GM19397 (cell line): ENCODE results near the gene REXO4.

ENCODE experiments used
- ATAC-seq: cut with Tn5 transposase; IDR thresholded peaks from one replicate; pipeline ENCODE4 v1.9.1; 2021; ENCODE audit warnings: mild to moderate bottlenecking, moderate library complexity; ENCODE audit not compliant: unreplicated experiment

The REXO4 gene, protein sequence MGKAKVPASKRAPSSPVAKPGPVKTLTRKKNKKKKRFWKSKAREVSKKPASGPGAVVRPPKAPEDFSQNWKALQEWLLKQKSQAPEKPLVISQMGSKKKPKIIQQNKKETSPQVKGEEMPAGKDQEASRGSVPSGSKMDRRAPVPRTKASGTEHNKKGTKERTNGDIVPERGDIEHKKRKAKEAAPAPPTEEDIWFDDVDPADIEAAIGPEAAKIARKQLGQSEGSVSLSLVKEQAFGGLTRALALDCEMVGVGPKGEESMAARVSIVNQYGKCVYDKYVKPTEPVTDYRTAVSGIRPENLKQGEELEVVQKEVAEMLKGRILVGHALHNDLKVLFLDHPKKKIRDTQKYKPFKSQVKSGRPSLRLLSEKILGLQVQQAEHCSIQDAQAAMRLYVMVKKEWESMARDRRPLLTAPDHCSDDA

DNA sequence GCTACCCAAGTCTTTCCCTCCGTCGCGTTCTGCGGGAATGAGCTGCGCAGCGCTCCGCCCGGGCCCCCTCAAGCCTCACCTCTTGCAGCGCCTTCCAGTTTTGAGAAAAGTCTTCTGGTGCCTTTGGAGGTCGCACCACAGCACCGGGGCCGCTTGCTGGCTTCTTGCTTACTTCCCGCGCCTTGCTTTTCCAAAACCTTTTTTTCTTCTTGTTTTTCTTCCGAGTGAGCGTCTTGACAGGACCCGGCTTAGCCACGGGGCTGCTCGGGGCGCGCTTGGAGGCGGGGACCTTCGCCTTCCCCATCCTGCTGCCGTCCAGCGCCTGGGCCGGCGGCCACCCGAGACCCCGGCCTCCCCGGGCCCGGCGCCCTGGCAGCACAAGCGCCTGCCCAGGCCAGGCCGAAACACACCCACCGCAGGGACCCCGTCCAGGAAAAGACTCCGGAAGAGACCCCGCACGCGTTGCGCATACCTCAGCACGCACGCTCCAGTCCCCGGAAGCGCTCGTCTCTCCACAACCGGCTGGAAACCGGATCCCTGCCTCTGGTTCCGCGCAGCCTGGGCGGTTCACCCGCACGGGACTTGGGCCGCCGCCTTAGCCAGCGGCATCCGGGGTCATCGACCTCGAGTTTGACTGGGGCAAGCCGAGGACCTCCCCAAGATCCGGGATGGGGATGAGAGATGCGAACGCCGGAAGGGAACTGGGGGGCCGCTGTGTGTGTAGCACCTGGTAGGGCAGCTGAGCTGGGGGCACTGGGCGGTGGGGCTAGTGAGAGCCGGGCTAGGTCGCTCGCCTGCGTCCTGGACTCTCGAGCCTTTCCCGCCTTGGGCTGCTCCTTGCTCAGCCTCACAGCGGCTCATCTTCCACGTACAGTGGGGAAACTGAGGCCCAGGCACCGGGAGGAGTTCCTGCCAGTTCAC, at the start of gene REXO4:
TSS of gene REXO4 (minus strand) at position 470 of the 921 bp plus-strand sequence. CDS start at position 304, 166 bp downstream.
- peak; percentile 76 for ATAC-seq

DNA sequence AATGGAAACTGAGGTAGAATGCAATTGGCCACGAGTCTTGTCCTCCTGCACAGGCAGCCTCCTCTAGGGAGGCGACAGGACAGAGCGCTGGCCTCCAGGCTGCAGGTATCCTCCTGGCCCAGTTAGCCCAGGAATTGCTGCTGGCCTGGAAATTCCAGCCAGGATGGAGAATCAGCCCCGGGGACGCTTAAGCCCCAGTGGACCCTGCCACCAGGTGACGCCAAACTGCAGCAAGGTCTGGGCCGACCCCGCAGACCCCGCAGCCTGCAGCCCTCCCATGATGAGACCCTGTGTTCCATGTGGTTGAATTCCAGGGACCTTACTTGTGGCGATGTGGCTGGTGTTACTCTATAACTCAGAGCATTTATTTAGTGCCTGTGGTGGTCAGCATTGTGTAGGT, 49.3 kb upstream of the REXO4 start:
- ATAC-seq: no peak

DNA sequence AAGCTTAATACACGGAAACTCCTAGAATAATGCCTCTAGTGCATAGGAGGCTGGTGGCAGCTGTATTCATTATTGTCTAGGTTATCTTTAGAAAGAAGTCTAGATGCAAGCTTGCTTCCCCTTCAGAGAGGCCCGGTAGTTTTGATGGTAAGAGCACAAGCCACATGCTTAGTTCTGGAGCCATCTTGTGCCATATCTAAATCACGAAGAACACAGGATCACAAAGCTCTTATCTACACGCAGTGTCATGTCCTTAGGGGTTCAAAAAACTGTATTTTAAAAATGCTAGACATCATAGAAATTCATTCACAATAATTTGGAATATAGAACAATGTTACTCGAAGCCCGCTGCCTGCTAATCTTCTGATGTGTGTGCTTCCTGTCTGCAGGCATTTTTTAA, 48.2 kb upstream of the REXO4 start:
- ATAC-seq: no peak

DNA sequence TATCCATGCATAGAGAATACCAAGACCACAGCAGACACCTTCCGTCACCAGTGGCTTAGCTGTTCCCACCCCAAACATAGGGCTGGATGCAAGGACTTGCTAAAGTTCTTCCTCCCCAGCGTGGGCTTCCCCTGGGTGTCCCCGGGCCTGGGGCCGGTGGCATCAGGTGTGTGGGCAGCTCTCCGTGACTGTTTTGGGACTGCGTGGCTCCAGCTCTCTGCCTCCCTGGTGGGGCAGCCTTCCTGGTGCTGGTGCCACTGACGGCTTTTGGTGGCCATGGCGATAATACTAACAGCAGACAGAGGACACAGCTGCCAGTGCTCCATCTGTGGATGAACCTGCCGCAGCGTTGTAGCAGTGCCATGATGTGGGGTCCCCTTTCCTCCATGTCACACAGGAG, 46.8 kb upstream of the REXO4 start:
- ATAC-seq: no peak

DNA sequence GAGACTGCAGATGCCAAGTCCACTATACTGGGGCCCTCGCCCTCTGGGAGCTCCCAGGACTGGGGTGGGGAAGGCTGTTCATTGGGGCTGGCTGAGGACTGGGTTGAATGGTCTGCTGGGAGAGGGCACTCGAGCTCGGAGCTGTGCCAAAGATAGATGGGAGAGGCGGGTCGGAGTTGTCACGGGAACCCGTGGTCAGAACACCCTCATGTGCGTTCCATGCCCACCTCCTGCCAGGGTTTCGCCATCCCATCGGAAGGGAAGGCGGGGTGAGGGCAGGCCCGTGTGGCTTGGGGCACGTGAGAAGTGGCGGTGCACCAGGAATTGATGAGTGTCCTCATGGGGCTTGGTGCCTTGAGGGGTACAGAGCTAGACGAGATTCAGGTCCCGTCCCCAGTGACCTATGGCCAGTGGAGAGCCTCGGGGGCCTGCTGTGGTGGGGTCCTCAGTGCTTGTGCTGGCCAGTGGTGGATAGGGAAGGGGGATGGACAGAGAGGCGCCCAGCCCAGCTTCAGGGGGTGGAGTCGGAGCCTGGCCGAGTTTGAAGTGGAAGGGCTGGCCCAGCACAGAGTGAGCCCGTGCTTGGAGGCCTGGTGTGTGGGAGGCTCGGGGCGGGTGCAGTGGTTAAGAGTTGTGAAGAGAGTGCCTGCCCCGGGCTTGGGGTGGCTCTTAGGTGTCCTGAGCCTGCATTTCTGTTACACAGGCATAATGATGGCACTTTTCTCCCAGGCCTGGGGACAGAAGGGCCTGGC, 46.2 kb upstream of the REXO4 start:
- ATAC-seq: no peak

DNA sequence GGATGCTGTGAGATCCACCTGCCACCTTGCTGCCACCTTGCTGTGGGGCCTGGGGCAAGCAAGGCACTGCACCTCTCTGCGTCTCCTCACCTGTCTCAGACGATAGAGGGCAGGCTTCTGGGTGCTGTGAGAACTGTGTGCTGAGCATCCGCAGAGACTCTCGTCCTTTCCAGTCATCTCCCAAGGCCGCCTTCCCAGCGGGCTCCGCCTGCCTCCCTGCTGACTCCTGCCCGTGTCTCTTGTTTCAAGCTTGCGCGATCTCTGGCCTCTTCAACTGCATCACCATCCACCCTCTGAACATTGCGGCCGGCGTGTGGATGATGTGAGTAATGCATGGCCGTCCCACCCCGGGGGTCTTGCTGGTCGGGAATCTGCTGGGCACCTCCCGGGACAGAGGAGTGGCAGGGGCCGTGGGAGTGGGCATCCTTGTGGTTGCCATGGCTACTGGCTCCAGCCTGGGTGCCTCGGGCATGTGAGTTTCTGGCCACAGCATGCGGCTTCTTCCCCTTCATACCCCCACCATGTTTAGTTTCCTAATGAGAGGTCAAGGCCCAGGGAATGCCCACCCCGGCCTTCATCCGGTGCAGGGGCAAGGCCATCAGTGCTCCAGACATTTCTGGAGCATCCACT, 45.5 kb upstream of the REXO4 start:
- no peak for ATAC-seq

DNA sequence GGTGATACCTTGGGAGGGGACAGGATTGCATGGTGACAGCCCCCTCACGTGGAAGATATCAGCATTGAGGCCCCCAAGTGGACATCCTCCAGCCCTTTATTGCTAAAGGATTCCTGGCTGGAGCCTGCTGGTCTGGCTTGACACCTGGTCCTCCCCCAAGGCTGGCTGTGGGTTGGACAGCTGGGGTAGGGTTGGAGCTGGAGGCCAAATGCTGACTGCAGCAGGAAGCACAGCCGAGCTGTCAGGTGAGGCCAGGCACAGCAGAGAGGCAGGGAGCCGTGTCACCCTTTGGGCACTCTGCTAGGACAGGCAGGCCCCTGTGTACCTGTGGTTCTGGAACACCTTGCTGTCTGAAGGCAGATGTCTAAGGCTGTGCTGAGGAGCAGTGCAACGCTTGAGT, 44.2 kb upstream of the REXO4 start:
- no peak for ATAC-seq

DNA sequence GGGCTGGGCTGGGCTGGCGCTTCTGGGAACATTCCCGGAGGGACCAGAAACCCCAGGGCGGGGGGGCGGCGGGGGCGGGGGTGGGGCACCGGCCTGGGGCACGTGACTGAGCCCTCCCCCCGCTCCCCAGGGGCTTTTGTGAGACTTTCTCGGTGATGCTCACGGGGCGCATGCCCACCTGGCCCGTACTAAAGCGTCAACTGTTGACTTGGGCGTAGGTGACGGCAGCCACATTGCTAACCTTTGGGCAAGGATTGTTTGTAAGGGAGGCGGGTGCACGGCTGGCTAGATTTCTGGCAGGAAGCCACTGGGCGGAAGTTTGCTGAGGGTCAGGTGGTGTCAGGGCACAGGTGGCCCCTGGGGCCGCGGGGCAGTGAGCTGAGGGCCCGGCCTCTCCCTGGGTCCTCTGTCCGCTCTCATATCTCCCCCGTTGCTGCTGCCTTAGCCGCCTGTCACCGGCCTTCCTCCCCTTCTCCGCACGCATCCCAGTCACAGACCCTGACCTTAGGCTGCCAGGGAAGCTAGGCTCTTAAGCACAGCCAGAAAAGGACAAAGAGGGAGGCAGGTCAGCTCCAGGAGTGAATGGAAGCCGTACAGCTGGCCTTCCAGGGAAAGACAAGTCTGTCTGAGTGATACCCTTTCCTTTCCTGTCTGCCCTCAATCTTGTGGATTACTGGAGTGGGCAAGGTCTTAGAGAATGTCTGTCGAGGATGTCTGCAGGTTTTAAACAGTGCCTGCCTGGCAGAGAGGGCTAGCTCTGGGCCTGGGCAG, 42.8 kb upstream of the REXO4 start:
- peak; percentile 28 for ATAC-seq

DNA sequence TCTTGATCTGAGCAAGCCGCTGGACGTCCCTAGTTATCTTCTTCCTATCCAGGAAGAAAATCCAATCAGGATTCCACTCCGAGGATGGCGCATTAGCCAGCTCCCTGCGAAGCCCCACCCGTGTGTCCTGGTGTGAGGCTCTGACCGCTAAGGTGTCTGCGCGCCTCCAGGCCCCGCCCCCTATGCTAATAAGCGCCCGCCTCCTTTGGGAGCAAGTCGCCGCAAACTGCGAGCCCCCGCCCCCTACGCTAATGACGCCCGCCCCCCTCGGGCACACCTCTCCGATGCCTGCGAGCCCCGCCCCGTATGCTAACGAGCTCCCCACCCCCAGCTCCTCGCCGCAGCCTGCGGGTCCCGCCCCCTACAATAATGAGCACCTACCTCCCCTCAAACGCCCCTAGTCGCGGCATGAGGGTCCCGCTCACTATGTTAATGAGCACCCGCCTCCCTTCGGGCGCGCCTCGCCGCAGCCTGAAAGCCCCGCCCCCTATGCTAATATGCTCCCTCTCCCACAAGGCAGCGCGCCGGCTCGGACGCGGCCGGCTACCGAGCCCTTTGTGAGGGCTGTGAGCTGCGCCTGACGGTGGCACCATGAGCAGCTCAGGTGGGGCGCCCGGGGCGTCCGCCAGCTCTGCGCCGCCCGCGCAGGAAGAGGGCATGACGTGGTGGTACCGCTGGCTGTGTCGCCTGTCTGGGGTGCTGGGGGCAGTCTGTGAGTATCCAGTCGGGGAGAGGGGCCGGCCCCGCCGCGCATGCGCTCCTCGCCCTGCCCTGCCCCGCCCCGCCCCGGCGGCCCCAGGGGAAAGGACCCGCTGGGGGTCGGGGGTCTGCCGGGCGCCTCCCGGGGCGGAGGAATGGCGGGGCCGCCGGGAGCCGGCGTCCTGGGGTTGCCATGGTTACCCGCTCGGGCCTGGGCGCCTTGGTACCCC, 41.9 kb upstream of the REXO4 start, which contains the start of gene CACFD1:
TSS of gene CACFD1 (plus strand) at position 503 of the 929 bp plus-strand sequence. CDS start at position 592, 89 bp downstream.
- peak; percentile 73 for ATAC-seq

DNA sequence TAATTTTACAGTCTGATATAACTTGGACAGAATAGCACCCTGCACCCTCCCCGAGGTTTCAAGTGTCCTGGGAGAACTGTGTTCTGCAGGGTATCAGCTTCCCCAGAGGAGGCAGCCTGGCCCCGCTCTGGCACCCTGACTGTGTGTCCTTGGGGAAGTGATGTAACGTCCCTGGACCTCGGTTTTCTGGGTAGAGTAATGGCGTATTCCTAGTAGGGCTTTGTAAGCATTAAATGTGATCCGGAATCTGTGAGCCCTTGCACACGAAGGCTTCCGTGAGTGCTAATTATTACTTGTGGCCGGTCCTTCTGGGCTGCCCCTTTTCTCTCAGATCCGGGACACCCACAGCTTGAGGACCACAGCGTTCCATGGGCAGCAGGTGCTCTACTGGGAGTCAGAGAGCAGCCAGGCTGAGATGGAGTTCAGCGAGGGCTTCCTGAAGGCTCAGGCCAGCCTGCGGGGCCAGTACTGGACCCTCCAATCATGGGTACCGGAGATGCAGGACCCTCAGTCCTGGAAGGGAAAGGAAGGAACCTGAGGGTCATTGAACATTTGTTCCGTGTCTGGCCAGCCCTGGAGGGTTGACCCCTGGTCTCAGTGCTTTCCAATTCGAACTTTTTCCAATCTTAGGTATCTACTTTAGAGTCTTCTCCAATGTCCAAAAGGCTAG, 41.0 kb upstream of the REXO4 start:
- ATAC-seq: no peak

DNA sequence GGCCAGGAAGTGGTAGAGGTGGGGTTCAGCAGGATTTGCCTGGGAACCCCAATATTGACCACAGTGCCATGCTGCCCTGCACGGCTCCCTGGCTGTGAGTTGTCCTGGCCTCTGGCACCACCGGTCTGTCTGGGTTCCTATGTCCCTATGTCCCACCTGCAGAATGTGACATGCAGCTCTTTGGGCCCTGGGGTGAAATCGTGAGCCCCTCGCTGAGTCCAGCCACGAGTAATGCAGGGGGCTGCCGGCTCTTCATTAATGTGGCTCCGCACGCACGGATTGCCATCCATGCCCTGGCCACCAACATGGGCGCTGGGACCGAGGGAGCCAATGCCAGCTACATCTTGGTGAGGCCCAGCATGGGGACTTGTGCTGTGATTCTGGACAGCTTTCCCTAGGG, 39.9 kb upstream of the REXO4 start:
- ATAC-seq: no peak

DNA sequence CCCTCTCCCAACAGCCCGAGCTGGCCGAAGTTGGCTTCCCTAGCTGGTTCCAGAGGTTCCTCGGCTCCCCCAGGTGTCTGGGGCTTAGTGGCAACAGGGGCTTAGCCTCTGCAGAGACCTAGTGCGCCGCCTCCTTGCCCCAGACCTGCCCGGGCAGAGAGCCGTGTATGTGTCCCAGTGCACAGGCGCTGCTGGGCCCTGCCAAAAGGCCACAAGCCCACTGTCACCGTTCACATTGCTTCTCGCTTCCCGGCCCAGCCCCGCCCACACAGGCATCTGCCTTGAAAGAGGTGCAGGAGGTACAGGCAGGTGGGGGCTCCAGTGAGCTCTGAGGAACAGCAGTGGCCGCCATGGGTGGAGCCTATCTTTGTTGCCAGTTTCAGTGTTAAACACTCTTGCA, 39.4 kb upstream of the REXO4 start:
- no peak for ATAC-seq

DNA sequence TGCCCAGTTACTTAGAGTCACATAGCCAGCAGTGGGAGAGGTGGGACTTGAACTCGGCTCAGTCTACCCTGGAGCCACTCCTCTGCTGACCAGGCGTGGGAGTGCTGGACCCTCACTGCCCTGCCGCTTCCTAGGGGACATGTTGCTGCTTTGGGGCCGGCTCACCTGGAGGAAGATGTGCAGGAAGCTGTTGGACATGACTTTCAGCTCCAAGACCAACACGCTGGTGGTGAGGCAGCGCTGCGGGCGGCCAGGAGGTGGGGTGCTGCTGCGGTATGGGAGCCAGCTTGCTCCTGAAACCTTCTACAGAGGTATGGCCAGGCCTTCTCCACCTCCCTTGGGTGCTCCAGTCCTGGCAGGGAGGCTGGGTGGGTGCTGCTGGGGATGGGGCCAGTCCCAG, 38.6 kb upstream of the REXO4 start:
- no peak for ATAC-seq

DNA sequence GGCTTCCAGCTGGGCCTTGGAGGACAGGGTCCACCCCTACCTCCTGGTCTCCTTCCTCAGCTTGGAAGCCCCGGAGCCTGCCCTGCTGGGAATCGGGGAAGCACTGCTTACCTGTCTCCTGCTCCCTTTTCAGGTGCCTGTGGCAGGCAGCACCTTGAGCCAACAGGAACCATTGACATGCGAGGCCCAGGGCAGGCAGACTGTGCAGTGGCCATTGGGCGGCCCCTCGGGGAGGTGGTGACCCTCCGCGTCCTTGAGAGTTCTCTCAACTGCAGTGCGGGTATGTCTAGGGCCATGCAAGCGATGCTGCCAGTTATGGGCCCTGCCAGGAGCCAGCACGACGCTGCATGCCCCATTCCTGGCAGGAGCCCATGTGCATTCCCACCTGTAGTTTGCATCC, 38.1 kb upstream of the REXO4 start:
- no peak for ATAC-seq

DNA sequence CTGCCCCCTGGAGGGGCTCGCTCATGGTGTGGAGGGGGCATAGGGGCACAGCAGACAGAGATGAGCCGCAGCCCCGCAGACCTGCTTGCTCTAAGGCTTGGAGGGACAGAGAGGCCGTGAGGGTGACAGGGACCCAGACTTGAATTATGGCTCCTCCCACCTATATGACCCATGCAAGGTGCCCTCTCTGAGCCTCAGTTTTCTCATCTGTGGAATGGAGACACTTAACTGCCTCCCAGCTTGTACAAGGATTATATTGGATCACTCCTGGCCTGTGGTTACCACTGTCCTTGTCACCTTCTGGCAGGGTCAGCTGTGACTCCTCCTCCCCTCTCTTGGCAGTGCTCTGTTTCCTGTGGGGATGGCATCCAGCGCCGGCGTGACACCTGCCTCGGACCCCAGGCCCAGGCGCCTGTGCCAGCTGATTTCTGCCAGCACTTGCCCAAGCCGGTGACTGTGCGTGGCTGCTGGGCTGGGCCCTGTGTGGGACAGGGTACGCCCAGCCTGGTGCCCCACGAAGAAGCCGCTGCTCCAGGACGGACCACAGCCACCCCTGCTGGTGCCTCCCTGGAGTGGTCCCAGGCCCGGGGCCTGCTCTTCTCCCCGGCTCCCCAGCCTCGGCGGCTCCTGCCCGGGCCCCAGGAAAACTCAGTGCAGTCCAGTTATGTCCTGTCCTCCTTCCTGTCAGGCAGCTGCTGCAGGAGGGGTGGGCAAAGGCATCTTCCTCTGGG, 37.3 kb upstream of the REXO4 start:
- ATAC-seq: no peak

DNA sequence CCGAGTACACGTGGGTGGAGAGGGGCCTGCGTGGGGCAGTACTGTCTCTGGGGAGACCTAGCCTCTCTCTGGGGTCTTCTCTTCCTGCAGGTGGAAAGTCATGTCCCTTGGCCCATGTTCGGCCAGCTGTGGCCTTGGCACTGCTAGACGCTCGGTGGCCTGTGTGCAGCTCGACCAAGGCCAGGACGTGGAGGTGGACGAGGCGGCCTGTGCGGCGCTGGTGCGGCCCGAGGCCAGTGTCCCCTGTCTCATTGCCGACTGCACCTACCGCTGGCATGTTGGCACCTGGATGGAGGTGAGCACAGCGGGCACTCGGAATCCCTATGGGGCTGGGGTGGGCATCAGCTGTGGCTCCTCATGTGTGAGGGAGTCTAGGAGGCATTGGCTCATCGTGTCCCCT, 36.5 kb upstream of the REXO4 start:
- no peak for ATAC-seq

DNA sequence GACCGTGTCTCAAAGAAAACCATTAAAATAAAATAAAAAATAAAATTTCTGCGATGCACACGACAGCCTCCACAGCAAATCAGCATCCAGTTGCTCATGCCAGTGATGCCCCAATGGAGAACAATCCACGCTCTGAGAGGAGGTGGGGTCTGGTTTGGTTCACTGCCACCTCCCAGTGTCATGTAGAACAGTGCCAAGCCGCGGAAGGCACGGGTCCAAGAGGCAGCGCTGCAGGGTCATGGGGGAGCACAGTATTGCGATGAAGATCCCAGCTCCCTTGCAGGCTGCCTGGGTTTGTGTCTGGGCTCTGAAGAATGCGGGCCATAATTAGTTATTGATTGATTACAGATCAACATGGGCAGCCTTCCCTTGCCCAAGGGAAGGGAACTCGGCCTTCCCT, 35.8 kb upstream of the REXO4 start:
- no peak for ATAC-seq

DNA sequence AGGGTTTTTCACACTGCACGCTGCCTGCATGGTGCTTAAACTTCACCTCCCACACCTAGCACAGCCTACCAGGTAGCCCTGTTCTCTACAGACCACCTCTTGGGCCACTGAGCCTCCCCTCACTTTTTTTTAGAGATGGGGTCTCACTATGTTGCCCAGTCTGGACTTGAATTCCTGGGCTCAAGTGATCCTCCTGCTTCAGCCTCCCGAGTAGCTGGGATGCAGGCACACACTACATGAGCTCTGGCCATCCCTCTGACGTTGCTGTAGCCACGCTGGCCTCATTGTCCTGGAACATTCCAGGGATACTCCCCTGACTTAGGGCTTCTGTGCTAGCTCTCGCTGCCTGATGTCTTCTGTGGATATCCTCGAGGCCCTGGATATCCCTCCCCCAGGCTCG, 34.8 kb upstream of the REXO4 start:
- ATAC-seq: no peak
